ENCODE data around the gene GRIN2A.

The GRIN2A gene

DNA sequence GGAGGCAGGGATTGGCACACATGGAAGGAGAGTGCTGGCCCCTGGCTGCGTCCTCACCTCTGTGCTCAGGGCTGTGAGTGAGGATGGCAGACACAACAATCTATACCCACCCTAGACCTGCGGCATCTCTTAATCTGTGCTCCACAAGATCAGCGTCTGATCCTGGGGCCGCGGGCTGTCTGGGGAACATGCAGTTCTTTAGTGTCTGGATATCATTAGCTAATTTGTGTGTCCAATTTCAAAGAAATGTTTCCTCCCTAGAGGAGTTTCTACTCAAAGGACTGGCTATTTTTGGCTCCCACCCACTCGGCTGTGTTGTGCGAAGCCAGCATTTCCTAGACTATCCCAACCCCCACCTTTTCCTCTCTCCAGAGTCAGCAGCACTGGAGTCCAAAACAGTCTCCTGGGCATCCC lies 93.8 kb downstream of the GRIN2A start:
- TF ChIP-seq ZFX (IDR thresholded peaks at IDR 0.05), result no peak
- TF ChIP-seq, protein P1, sequence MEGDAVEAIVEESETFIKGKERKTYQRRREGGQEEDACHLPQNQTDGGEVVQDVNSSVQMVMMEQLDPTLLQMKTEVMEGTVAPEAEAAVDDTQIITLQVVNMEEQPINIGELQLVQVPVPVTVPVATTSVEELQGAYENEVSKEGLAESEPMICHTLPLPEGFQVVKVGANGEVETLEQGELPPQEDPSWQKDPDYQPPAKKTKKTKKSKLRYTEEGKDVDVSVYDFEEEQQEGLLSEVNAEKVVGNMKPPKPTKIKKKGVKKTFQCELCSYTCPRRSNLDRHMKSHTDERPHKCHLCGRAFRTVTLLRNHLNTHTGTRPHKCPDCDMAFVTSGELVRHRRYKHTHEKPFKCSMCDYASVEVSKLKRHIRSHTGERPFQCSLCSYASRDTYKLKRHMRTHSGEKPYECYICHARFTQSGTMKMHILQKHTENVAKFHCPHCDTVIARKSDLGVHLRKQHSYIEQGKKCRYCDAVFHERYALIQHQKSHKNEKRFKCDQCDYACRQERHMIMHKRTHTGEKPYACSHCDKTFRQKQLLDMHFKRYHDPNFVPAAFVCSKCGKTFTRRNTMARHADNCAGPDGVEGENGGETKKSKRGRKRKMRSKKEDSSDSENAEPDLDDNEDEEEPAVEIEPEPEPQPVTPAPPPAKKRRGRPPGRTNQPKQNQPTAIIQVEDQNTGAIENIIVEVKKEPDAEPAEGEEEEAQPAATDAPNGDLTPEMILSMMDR (conservative IDR thresholded peaks at IDR 0.05), result no peak

DNA sequence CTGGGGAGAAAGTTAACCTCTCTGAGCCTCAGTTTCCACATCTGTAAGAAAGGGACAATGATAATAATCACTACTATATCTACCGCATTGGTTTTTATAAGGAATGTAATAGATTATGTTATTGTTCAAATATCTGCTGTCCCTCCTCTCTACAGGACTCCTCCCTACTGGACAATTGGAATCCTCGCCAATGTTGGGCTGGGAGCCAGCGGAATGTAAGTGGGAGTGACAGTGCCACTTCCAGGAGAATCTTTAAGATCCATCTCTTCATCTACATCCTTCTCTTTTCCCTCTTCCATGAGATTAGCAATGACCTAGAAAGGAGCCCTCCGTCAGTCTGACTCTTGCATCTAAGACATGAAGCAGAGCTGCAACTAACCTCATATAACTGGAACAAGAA lies 95.1 kb downstream of the GRIN2A start:
- TF ChIP-seq, protein P1 (conservative IDR thresholded peaks at IDR 0.05), result no peak
- TF ChIP-seq ZFX (IDR thresholded peaks at IDR 0.05), result no peak
- H3K27ac ChIP-seq, result no peak overlapping the region

More for the DNA sequence above, 93.8 kb downstream of the GRIN2A start:
- no peak overlapping the region for H3K27ac ChIP-seq

DNA sequence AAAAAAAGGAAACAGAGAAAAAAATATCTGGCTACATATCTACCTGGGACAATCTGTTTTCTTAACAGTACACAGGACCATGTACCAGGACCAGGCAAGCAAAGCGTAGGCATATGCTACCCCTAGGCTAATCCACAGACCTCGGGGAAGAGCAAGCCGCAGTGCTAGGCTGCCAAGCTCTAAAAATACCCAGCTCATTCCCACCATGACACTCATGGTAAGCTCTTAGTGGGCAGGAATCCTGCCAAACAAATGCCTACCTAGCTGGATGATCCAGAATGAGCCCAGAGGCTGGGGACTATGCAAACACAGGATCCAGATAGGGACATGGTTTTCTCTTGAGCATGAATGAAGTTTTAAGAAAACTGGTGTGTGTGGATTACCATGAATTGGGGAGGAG lies 95.6 kb downstream of the GRIN2A start:
- TF ChIP-seq, protein P1 (conservative IDR thresholded peaks at IDR 0.05), result no peak
- no peak for TF ChIP-seq ZFX (IDR thresholded peaks at IDR 0.05)
- no peak overlapping the region for H3K27ac ChIP-seq

DNA sequence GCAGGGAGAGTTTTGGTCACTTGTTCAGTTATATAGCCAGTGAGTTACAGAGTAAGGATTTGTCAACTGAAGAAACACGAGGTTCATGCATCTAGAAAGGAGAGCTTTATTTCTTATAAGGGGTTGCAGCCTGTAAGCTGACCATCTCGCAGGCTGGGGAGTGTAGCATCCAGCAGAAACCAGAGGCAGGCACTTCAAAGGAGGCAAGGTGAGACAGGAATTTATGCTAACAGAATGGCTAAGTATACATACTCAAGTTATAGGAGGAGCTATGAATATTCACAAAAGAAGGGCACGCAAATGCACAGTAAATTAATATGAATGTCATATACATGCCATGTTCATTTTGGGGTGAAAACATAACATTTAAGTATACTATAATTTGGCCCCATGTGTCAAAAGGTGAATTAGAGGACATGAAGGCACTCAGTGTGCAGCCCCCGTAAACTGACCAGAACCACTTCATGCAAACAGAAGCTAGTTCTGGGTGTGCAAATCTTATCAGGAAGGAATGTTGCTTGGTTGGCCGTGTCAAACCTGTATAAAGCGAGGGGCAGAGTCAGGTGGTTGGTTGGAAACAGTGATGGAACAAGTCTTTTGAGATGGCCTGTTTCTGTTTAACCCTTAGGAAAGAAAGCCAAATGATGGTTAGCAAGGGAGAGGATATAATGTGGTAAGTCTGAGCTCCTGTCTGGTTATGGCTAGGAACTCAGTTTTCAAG lies 97.0 kb downstream of the GRIN2A start:
- H3K27ac ChIP-seq, result no peak overlapping the region
- TF ChIP-seq, protein P1 (conservative IDR thresholded peaks at IDR 0.05), result no peak
- no peak for TF ChIP-seq ZFX (IDR thresholded peaks at IDR 0.05)

DNA sequence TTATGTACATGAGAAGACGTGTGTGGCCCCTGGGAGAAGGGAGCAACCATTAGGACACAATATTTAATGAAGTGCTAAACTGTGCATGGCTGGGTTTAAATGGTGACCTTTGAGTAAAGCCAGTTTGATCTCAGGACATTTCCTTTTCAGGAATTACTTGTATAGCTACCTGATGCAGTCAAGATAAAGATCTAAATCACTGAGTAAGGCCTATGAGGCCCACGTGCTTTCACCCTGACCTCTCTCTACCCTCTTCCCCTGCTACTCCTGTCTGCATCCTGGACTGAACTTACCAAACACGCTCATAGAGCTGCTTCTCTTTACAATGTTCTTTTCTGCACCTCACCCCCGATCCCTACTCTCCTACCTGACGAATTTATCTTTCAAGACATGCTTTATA lies 98.9 kb downstream of the GRIN2A start:
- H3K27ac ChIP-seq, result no peak overlapping the region
- TF ChIP-seq, protein P1 (conservative IDR thresholded peaks at IDR 0.05), result no peak
- TF ChIP-seq ZFX (IDR thresholded peaks at IDR 0.05), result no peak

DNA sequence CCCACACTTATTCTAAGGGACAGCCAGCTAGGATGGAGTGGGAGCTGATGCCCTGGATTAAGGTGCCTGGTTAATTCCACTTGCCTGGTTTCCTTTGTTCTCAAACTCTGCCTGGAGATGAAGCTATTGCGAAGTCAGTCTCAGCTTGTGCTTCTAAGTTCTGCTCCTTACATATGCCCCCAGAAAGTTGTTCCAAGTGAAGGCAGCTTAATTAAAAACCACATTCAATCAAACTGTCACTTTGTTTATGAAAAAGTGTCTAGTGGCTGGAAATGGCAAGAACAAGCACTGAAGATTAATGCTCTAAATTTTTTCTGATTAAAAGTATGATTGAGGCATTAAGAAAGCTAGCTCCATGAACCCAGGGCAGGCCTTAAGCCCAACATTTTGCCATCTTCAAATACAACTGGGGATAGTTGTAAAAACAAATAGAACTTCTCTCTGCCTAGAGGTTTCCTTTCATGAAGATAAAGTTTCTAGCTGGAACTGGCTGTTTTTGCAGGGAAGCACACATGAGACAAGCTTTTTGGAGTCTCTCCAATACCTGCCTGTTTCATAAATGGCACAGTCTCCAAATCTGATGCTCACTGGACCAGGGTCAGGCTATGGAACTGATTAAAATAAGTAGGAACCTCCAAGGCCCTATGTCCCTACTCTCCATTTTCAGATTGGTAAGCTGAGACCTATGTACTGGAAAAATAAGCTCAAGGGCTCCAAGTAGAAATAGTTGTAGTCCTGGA lies 100.9 kb downstream of the GRIN2A start:
- no peak overlapping the region for H3K27ac ChIP-seq

More for the DNA sequence above, 100.9 kb downstream of the GRIN2A start:
- TF ChIP-seq, protein P1 (conservative IDR thresholded peaks at IDR 0.05), result no peak
- no peak for TF ChIP-seq ZFX (IDR thresholded peaks at IDR 0.05)

All from C4-2B (cell line).